ENCODE measurements around the gene IQCC. TPM values are rescaled to one million over a fixed set of nuclear protein-coding genes. Genes with fewer than 3 reads are reported as not detected.

Gene IQCC
- polyA plus RNA-seq, 1 donor, result 2.5 TPM

- DNase-seq (ENCODE audit: low read depth), result no peak
Measured at GRCh38 chr1:32256473-32257226, 51.2 kb downstream of the IQCC start.

GRCh38 chr1:32257227-32257508 is 51.7 kb downstream of the IQCC start:
- no peak for DNase-seq (ENCODE audit: low read depth)

Other genes starting within 250 kb of the IQCC start
- gene KHDRBS1, start 191.8 kb upstream of the IQCC start, polyA plus RNA-seq (ENCODE audit: insufficient read length), result 123 TPM
- gene TMEM39B, start 132.7 kb upstream of the IQCC start, polyA plus RNA-seq (ENCODE audit: insufficient read length), result 13.5 TPM
- gene KPNA6, start 97.6 kb upstream of the IQCC start, polyA plus RNA-seq (ENCODE audit: insufficient read length), result 23.4 TPM
- gene TXLNA, start 26.0 kb upstream of the IQCC start, polyA plus RNA-seq (ENCODE audit: insufficient read length), result 28.5 TPM
- 57.8 TPM for gene CCDC28B, start 5.1 kb upstream of the IQCC start, polyA plus RNA-seq (ENCODE audit: insufficient read length)
- 0.66 TPM for gene DCDC2B, start 3.4 kb downstream of the IQCC start, polyA plus RNA-seq (ENCODE audit: insufficient read length)
- gene TMEM234, start 16.7 kb downstream of the IQCC start, polyA plus RNA-seq (ENCODE audit: insufficient read length), result 7.3 TPM
- 164 TPM for gene EIF3I, start 16.7 kb downstream of the IQCC start, polyA plus RNA-seq (ENCODE audit: insufficient read length)
- 4.0 TPM for gene FAM167B, start 41.6 kb downstream of the IQCC start, polyA plus RNA-seq (ENCODE audit: insufficient read length)
- gene LCK, start 45.6 kb downstream of the IQCC start, polyA plus RNA-seq (ENCODE audit: insufficient read length), result 0.35 TPM
- gene HDAC1, start 86.4 kb downstream of the IQCC start, polyA plus RNA-seq (ENCODE audit: insufficient read length), result 40.1 TPM
- gene MARCKSL1, start 130.6 kb downstream of the IQCC start, polyA plus RNA-seq (ENCODE audit: insufficient read length), result 136 TPM
- gene FAM229A, start 156.8 kb downstream of the IQCC start, polyA plus RNA-seq (ENCODE audit: insufficient read length), result 7.0 TPM
- 2.9 TPM for gene TSSK3, start 156.9 kb downstream of the IQCC start, polyA plus RNA-seq (ENCODE audit: insufficient read length)
- gene BSDC1, start 188.8 kb downstream of the IQCC start, polyA plus RNA-seq (ENCODE audit: insufficient read length), result 39.6 TPM

Measured in forelimb muscle (tissue), 1 donor.